Activated T-helper 1 cell treated with anti-CD3 and anti-CD28 coated beads, Interleukin-12 subunit alpha, Interleukin-12 subunit beta, Interleukin-2, Interleukin-4 antibody, amounts not matched to agents 30 ng/mL and 10 ng/mL and 1 ng/mL, durations not matched to agents 14 hours and 24 hours and 36 hours (primary cell): ENCODE data around the gene CHURC1. TPM values are rescaled to one million over a fixed set of nuclear protein-coding genes. Genes with fewer than 3 reads are reported as not detected.
A peak's percentile ranks its signal among the peaks of the same experiment; 100 is the strongest.

Source experiments
- DNase-seq: peaks from one replicate; pipeline ENCODE4 v3.0.0; 2021; ENCODE audit warnings: low spot score
- H3K27ac Mint-ChIP-seq: one replicate; pipeline ENCODE4 v1.8.0; 2021; ENCODE audit warnings: mild to moderate bottlenecking, mixed read lengths
- H3K27me3 Mint-ChIP-seq: one replicate; pipeline ENCODE4 v1.8.0; 2022; ENCODE audit warnings: mild to moderate bottlenecking, moderate library complexity, mixed read lengths; ENCODE audit not compliant: insufficient read depth
- H3K36me3 Mint-ChIP-seq: one replicate; pipeline ENCODE4 v1.8.0; 2021; ENCODE audit warnings: low read depth, mixed read lengths
- H3K4me1 Mint-ChIP-seq: one replicate; pipeline ENCODE4 v1.8.0; 2021; ENCODE audit warnings: low read depth, mixed read lengths
- H3K4me3 Mint-ChIP-seq: one replicate; pipeline ENCODE4 v1.8.0; 2021; ENCODE audit warnings: mild to moderate bottlenecking, moderate library complexity, mixed read lengths
- H3K9me3 Mint-ChIP-seq: one replicate; pipeline ENCODE4 v1.8.0; 2021; ENCODE audit warnings: mixed read lengths
- intact Hi-C: fragments of 100-400 bp; cut with micrococcal nuclease; formaldehyde crosslinking; loops from one replicate; pipeline ENCODE4 v1.15.1; 2024
- total RNA-seq: library from RNA; stranded (reverse); gene quantifications from 2 replicates; pipeline ENCODE4 v1.2.3, GENCODE V29; 2022

The CHURC1 gene
- total RNA-seq, 1 donor from 2014 or later = 50.7 TPM

GRCh38 chr14:64934338-64934929 lies 20.2 kb downstream of the CHURC1 start:
- H3K4me1 Mint-ChIP-seq = peaks cover 41% of the 10 kb centered on the region
- no peaks in the 10 kb centered on the region for H3K9me3 Mint-ChIP-seq
- peaks cover 47% of the 10 kb centered on the region for H3K36me3 Mint-ChIP-seq
- intact Hi-C loops = no loop called here
- no peak for DNase-seq
- no peaks in the 10 kb centered on the region for H3K27me3 Mint-ChIP-seq
- no peak overlapping the region for H3K4me3 Mint-ChIP-seq
- H3K27ac Mint-ChIP-seq = peak overlapping the region; percentile 36

GRCh38 chr14:64935508-64935907 lies 21.3 kb downstream of the CHURC1 start:
- intact Hi-C loops = no loop called here
- Mint-ChIP-seq H3K9me3 (no peaks in the 10 kb centered on the region), H3K27ac (peak overlapping the region; percentile 57)

GRCh38 chr14:64937171-64937820 lies 23.0 kb downstream of the CHURC1 start:
- no peak overlapping the region for H3K4me3 Mint-ChIP-seq
- H3K36me3 Mint-ChIP-seq = peaks cover 35% of the 10 kb centered on the region
- no peak for DNase-seq
- H3K4me1 Mint-ChIP-seq = peaks cover 50% of the 10 kb centered on the region
- no peaks in the 10 kb centered on the region for H3K27me3 Mint-ChIP-seq
- no peaks in the 10 kb centered on the region for H3K9me3 Mint-ChIP-seq
- intact Hi-C loops = no loop called here
- H3K27ac Mint-ChIP-seq = no peak overlapping the region

More at GRCh38 chr14:64935508-64935907, 21.3 kb downstream of the CHURC1 start:
- Mint-ChIP-seq H3K27me3 (no peaks in the 10 kb centered on the region), H3K36me3 (peaks cover 43% of the 10 kb centered on the region), H3K4me3 (peak overlapping the region; percentile 54), H3K4me1 (peaks cover 50% of the 10 kb centered on the region)
- DNase-seq = no peak

- no peak overlapping the region for H3K4me3 Mint-ChIP-seq
These were observed 23.6 kb downstream of the CHURC1 start for GRCh38 chr14:64937821-64938193.

GRCh38 chr14:64938972-64939816 lies 24.9 kb downstream of the CHURC1 start:
- no peak for DNase-seq
- no peaks in the 10 kb centered on the region for H3K9me3 Mint-ChIP-seq
- peaks cover 27% of the 10 kb centered on the region for H3K36me3 Mint-ChIP-seq
- H3K4me1 Mint-ChIP-seq = peaks cover 63% of the 10 kb centered on the region
- H3K27ac Mint-ChIP-seq = no peak overlapping the region
- intact Hi-C loops = no loop called here
- no peaks in the 10 kb centered on the region for H3K27me3 Mint-ChIP-seq
- no peak overlapping the region for H3K4me3 Mint-ChIP-seq

More at GRCh38 chr14:64937821-64938193, 23.6 kb downstream of the CHURC1 start:
- DNase-seq = no peak
- Mint-ChIP-seq H3K27ac (no peak overlapping the region), H3K36me3 (peaks cover 34% of the 10 kb centered on the region), H3K4me1 (peaks cover 52% of the 10 kb centered on the region), H3K27me3 (no peaks in the 10 kb centered on the region), H3K9me3 (no peaks in the 10 kb centered on the region)
- intact Hi-C loops = no loop called here

- H3K27me3 Mint-ChIP-seq = no peaks in the 10 kb centered on the region
- H3K4me1 Mint-ChIP-seq = peaks cover 57% of the 10 kb centered on the region
- no peaks in the 10 kb centered on the region for H3K9me3 Mint-ChIP-seq
- no peak overlapping the region for H3K27ac Mint-ChIP-seq
- H3K4me3 Mint-ChIP-seq = no peak overlapping the region
- intact Hi-C loops = no loop called here
- H3K36me3 Mint-ChIP-seq = peaks cover 21% of the 10 kb centered on the region
- DNase-seq = no peak
These were observed 25.5 kb downstream of the CHURC1 start for GRCh38 chr14:64939817-64940190.

- Mint-ChIP-seq H3K27ac (no peak overlapping the region), H3K4me1 (peaks cover 51% of the 10 kb centered on the region), H3K4me3 (no peak overlapping the region), H3K36me3 (peaks cover 21% of the 10 kb centered on the region), H3K27me3 (no peaks in the 10 kb centered on the region), H3K9me3 (no peaks in the 10 kb centered on the region)
- intact Hi-C loops = no loop called here
- no peak for DNase-seq
These were observed 26.2 kb downstream of the CHURC1 start for GRCh38 chr14:64940336-64940910.

GRCh38 chr14:64942531-64943111 lies 28.4 kb downstream of the CHURC1 start, which contains the start of gene GPX2:
TSS of gene GPX2 (minus strand) at chr14:64942745. CDS start at chr14:64942726, 19 bp downstream.
- H3K4me1 Mint-ChIP-seq = peaks cover 29% of the 10 kb centered on the region
- H3K9me3 Mint-ChIP-seq = no peaks in the 10 kb centered on the region
- H3K27ac Mint-ChIP-seq = peak within 1 kb of the TSS; percentile 11
- no peak within 1 kb of the TSS for H3K4me3 Mint-ChIP-seq
- DNase-seq = no peak
- peaks cover 18% of the 10 kb centered on the region for H3K36me3 Mint-ChIP-seq
- H3K27me3 Mint-ChIP-seq = no peaks in the 10 kb centered on the region
- intact Hi-C loops = no loop called here

GRCh38 chr14:64943556-64943955 lies 29.3 kb downstream of the CHURC1 start:
- Mint-ChIP-seq H3K4me1 (peaks cover 24% of the 10 kb centered on the region), H3K4me3 (no peak overlapping the region), H3K27ac (peak overlapping the region; percentile 11), H3K9me3 (no peaks in the 10 kb centered on the region), H3K27me3 (no peaks in the 10 kb centered on the region), H3K36me3 (peaks cover 12% of the 10 kb centered on the region)
- intact Hi-C loops = no loop called here
- no peak for DNase-seq

GRCh38 chr14:64944041-64944440 lies 29.8 kb downstream of the CHURC1 start:
- Mint-ChIP-seq H3K36me3 (peaks cover 9% of the 10 kb centered on the region), H3K27ac (no peak overlapping the region), H3K27me3 (no peaks in the 10 kb centered on the region), H3K4me1 (peaks cover 24% of the 10 kb centered on the region), H3K4me3 (no peak overlapping the region), H3K9me3 (no peaks in the 10 kb centered on the region)
- DNase-seq = no peak
- intact Hi-C loops = loop anchor here (1.0 kb wide), 1 partner anchor 15 kb away; no protein-coding TSS in a partner anchor

- no peaks in the 10 kb centered on the region for H3K9me3 Mint-ChIP-seq
- DNase-seq = no peak
- H3K4me3 Mint-ChIP-seq = no peak overlapping the region
- intact Hi-C loops = loop anchor here (1.0 kb wide), 1 partner anchor 16 kb away; no protein-coding TSS in a partner anchor
- H3K4me1 Mint-ChIP-seq = peaks cover 19% of the 10 kb centered on the region
- H3K36me3 Mint-ChIP-seq = peaks cover 10% of the 10 kb centered on the region
- H3K27ac Mint-ChIP-seq = no peak overlapping the region
- H3K27me3 Mint-ChIP-seq = no peaks in the 10 kb centered on the region
These were observed 30.6 kb downstream of the CHURC1 start for GRCh38 chr14:64944861-64945260.

- H3K27me3 Mint-ChIP-seq = no peaks in the 10 kb centered on the region
- H3K4me1 Mint-ChIP-seq = peaks cover 14% of the 10 kb centered on the region
- intact Hi-C loops = no loop called here
- no peak for DNase-seq
- H3K27ac Mint-ChIP-seq = no peak overlapping the region
- H3K9me3 Mint-ChIP-seq = no peaks in the 10 kb centered on the region
- H3K4me3 Mint-ChIP-seq = no peak overlapping the region
- H3K36me3 Mint-ChIP-seq = peaks cover 10% of the 10 kb centered on the region
These were observed 31.4 kb downstream of the CHURC1 start for GRCh38 chr14:64945431-64946178.
